PFSK-1 (cell line): ENCODE measurements around the gene HOXB6.

Source experiments
- FOXP2 ChIP-seq: optimal IDR thresholded peaks from 2 replicates; pipeline ENCODE3; 2011; ENCODE audit warnings: borderline replicate concordance, control low read depth, inconsistent platforms; ENCODE audit not compliant: insufficient read depth; ENCODE audit errors: extremely low read length, extremely low read depth
- POLR2AphosphoS5 ChIP-seq: IDR thresholded peaks from 2 replicates; pipeline ENCODE4 v1.6.1; 2012; ENCODE audit warnings: low read depth, mild to moderate bottlenecking, control low read depth, low read length, moderate library complexity
- REST ChIP-seq, 2 experiments: IDR thresholded peaks; 2 replicates each; pipeline versions ENCODE4 v1.6.1 to v1.8.0; 2011 to 2012; ENCODE audit warnings: low read depth in 2 of 2, low read length in 2 of 2, control low read depth in 1 of 2, inconsistent platforms in 1 of 2, mild to moderate bottlenecking in 1 of 2, moderate library complexity in 1 of 2; ENCODE audit not compliant: insufficient read depth in 1 of 2
- SIN3A ChIP-seq: IDR thresholded peaks from 2 replicates; pipeline ENCODE4 v1.6.1; 2012; ENCODE audit warnings: mild to moderate bottlenecking, low read length, moderate library complexity, borderline replicate concordance; ENCODE audit not compliant: insufficient read depth
- TAF1 ChIP-seq: IDR thresholded peaks from 2 replicates; pipeline ENCODE4 v1.6.1; 2012; ENCODE audit warnings: low read length, control low read depth, borderline replicate concordance; ENCODE audit not compliant: insufficient read depth

HOXB6 gene

GRCh38 chr17:48549281-48549630 is 55.5 kb downstream of the HOXB6 start:
- no peak for TF ChIP-seq POLR2AphosphoS5
- TF ChIP-seq TAF1 = no peak
- no peak for TF ChIP-seq SIN3A

DNA sequence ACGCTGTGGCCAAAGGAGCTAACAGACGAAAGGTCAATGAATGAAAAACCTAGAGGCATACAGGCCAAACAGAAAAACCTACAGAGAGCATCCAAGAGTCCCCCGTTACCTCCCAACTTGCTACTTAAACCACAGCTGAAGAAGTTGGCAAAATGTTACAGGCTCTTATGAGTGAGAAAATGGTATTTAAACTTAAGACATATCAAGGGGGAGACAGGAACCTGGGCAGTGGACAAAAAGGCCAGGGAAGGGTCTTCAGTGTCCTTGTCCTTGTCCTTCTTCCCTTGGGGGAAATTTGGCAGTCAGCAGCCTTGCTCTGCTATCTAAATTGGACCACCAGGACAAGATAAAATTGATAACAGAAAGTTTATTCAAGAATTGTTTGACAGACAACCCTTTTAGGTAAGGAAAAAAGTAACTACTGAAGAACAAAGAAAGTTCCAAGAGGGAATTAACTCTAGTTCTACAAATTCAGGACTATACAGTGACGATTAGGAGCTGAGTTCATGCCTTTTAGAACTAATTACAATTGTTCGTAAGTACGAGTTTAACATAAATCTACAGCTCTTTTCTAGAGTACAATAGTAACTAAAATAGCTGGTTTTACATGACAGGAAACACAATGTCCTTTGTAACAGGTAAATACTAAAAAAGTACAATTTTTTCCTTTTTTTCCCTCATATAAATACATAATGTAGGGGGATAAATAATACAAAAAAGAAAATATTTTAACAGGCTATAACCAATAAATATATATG is 56.1 kb downstream of the HOXB6 start:
- TF ChIP-seq POLR2AphosphoS5 = no peak
- no peak for TF ChIP-seq REST (IDR thresholded peaks at IDR 0.05; ENCODE audit: insufficient read depth in 1 of 2, low read depth in 2 of 2, low read length in 2 of 2)
- no peak for TF ChIP-seq SIN3A
- TF ChIP-seq FOXP2 = no peak
- TF ChIP-seq TAF1 = no peak

DNA sequence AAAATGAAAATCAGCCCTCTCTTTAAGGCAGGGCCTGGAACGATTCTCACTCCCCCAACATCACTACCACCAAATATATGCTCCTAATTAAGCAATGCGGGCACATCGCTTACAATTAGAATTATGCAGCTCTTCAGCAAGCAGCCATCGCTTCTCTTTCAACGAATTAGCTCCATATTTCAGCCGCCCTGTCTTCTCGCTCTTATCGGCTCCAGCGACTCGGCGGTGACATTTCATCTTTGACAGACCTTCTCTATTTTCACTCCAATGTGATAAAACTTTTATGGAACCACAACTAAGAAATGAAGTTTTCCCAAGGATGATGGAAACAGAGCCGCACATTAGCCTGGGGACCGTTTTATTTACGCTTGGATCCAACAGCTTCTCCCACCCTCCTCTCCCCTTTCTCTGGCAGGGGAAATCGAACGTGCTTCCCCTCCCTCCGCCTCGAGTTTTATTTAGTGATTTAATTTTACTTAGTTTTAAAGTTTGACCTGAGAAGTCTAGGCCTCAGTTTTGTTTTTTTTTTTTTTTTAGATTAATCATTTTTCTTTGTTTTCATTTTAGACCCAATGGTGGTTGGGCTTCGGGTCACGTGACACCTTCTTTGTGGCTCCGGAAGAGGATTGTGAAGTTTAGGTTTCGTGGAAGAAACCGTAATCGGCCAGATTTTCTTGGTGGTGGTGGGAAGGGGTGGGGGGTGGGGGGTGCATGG is 56.8 kb downstream of the HOXB6 start:
- no peak for TF ChIP-seq SIN3A
- no peak for TF ChIP-seq REST (IDR thresholded peaks at IDR 0.05; ENCODE audit: insufficient read depth in 1 of 2, low read depth in 2 of 2, low read length in 2 of 2)
- no peak for TF ChIP-seq POLR2AphosphoS5
- TF ChIP-seq TAF1 = no peak
- TF ChIP-seq FOXP2 = no peak

DNA sequence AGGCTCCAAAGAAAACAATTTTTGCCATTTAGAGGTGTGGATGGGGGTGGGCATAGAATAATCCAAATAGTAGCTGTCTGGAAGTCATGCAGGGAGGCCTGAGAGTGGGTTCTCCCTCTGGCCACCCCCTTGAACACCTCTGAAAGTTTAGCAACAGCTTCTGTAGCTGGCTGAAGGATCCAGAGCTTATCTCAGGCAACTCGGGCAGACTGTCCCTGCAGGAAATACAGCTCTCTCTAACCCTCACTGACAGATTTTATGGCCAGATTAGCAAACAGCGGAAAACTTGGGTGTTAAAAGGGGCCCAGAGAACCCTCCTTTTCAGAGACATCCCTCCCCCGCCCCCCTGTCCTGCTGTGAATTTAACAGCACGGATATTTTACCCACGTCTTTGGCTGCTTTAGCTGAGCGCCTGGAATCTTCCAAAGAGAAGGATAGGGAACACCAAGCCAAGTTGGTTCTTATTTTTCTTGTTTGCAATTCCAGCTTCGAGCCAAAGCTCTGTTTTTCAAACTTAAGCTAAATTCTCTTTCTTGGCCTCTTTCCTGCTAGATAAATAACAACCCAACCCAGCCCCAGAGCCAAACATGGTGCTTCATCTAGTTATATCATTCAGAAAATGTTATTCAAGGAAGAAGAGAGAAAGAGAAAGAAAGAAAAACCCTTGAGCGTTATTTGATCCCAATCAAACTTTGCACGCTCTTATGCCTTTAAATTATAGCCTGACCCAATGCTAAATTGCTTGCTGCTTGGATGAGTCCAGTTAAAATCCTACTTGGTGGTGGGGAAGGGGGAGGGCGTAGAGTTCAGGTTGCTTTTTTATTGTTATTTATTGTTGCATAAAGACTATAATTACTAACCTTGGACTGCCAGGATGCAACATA is 57.6 kb downstream of the HOXB6 start:
- TF ChIP-seq POLR2AphosphoS5 (no peak), SIN3A (no peak), TAF1 (no peak), REST (IDR thresholded peaks at IDR 0.05; ENCODE audit: insufficient read depth in 1 of 2, low read depth in 2 of 2, low read length in 2 of 2) (no peak), FOXP2 (no peak)
